Stimulated activated CD8-positive, alpha-beta memory T cell treated with anti-CD3 and anti-CD28 coated beads, Interleukin-4, amount 100 ng/mL, for 1 hour (primary cell): ENCODE measurements around the gene PPFIA4.

Experiments used
- DNase-seq, 2 donors: peaks; one replicate each; pipeline ENCODE4 v3.0.0-alpha.2; 2020; ENCODE audit warnings: low read depth in 2 of 2, low spot score in 1 of 2

The PPFIA4 gene

DNA sequence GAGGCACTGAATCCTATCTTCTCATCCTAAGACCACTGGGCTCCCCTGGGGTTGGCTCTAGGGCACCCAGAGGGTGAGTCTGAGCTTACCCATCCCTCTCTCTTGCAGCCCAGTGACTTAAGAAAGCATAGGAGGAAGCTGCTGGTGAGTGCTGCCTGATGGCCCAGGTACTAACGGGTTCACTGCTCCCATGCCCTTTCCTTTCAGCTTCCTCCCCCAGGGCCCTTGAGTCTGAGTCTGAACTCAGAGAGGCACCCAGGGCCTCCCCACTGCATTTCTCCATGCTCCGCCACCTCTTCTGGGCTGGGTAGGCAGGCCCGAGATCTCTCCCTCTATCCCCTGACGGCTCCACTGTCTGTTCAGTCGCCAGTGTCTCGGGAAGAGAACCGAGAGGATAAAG lies 29.7 kb downstream of the PPFIA4 start:
- DNase-seq: no peak

GRCh38 chr1:203056516-203056915 lies 30.2 kb downstream of the PPFIA4 start:
- no peak for DNase-seq

DNA sequence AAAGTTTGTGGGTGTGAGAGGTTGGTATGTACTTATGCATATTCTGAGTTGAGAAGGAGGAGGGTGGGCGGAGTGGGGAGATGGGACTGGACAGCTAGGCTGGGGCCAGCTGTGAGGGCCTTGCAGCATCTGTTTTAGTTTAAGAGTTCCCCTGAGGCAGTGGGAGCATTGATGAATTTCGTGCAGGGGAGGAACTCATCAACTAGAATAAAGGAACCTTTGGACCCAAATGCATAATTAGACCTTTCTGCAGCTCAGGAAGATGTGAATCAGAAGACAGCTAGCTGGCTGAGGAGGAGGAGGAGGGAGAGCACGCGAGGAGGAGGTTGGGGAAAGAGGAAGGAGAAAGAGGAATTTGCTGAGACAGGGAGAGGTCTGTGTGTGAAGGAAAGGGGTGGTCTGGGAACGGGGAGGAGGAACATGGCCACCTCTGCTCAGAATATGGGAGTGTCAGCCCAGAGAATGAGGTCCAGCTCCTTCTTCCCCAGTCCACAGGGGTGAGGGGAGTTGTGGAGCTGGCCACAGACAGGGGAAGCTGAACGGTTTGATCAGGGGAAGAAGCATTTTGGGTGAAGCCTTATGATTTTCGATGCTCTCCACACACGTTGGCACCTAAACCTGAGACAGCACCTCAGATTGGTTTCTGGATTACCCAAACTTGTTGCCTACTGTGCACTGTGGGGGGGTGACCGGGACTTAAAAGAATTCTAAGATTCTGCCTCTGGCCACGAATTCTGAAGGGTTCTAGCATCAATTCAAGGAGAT lies 31.8 kb downstream of the PPFIA4 start:
- DNase-seq: no peak

DNA sequence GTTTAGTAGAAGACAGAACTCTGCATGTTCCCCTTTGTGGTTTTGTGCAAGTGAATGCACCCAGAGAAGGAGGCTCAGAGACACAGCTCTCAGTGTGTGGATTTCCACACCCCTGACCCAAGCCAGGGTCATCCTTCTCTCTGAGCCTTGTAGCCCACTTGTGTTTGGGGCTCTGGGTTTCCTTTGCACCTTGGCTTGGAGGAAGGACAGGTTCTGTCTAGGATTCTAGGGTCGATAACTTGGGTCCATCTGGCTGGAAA lies 32.3 kb downstream of the PPFIA4 start:
- DNase-seq: no peak

DNA sequence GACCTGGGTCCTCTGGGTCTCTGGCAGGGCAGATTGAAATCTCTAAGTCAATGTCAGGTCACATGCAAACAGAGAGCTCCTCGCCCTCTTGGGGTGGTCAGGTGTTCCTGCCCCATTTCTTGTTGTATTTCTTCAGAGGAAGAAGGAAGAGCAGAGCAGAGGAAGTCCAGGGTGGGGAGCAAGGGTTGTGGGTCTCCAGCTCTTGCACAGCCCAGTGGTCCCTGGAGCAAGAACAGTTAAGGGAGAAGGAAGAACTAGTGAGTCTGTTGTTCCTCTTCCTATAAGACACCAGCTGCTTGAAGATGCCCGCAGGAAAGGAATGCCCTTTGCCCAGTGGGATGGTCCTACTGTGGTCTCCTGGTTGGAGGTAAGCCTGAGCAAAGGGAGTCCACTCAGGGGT lies 33.2 kb downstream of the PPFIA4 start:
- no peak for DNase-seq

DNA sequence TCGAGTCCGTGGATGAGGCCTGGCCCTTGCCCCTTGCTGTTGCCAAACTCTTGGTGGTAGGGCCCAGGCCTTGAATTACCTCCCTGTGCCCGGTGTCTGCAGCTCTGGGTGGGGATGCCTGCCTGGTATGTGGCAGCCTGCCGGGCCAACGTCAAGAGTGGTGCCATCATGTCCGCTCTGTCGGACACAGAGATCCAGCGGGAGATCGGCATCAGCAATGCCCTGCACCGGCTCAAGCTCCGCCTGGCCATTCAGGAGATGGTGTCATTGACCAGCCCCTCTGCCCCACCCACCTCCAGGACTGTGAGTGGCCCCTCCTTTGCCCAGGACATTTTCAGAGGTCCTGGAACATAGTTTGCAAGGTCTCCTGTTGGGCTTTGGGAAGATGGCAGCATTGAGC lies 33.8 kb downstream of the PPFIA4 start:
- DNase-seq: no peak

GRCh38 chr1:203063287-203063686 lies 37.0 kb downstream of the PPFIA4 start:
- no peak for DNase-seq

DNA sequence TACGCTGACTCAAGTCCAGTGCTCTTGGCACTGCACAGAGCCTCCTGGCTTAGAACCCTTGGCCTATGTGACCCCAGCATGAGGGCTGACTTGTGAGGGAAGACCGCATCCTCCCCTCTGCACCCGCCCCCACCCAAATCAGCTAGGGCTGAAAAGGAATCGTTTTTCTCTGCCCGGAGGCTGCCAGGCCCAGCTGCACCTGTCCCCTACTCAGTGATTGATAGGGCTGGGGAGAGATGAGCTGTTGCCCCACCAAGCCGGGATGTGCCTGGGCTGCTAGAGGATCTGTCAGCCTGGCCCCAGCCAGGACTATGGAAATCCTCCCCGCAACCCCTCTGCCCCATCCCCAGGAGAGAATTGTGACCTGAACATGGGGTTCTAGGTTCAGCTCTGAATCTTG lies 38.9 kb downstream of the PPFIA4 start:
- no peak for DNase-seq

DNA sequence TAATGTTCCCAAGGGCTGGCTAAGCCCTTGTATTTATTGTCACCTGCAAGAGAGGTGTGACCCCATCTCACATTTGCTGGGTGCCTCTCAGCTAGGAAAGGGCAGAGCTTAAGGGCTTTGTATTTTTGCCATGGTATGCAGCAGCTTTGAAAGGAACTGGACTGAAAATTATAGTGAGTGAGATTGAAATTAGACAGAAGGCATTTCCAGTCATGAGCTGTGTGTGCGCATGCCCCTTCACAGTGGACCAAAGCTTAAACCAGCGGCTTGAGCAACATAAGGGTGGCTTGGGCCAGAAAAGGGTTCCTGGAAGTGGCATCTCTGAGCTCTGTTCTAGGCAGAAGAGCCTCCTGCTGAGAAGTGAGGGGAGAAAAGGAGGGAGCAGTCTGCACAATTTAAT lies 39.7 kb downstream of the PPFIA4 start:
- DNase-seq: no peak

DNA sequence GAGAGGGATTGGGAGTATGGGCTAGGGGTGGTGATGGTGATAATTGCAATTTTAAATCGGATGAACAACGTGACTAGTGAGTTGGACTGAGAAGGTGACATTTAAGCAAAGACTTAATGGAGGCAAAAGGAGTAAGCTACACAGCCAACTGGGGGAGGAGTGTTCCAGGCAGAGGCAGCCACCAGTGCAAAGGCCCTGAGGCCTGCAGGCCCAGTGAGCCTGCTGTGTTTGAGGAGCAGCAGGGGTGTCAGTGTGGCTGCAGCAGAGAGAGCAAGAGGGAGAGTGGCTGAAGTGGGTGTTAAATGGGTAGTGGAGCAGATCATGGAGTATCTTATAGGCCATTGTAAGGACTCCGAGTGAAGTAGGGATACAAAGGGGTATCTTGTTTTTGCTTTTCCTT lies 40.7 kb downstream of the PPFIA4 start:
- DNase-seq: no peak

DNA sequence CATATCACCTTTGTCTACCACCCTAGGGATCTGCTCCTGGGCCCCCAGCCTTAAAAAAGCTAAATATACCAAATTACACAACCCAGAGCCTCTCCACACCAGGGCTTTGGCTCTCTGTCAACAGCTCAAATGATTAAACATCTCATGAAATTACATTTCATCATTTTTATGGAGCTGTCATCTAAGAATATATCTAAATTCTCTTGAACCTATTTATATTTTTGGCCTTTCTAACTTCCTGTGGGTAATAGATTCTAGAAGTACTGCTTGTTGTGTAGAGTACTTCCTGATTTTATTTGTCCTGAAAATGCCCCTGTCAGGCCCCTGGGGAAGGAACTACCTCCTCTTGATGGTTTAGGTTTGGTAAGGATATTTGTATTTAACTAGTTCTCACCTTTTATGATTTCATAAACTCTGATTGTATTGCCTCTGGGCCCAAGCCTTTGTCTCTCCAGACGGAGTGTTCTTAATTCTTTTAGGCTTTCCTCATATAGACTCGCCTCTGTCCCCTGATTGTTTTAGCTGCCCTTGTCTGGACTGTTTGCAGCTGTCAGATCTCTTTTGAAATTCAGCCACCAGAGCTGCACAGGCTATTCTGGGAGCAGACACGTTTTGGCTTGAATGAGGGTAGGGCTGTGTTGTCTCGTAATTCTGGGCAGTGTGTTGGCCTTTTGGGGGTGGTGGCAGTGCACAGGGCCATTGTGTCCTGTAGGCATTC lies 42.9 kb downstream of the PPFIA4 start:
- DNase-seq: no peak

- no peak for DNase-seq
Observed at GRCh38 chr1:203072002-203072602, 45.8 kb downstream of the PPFIA4 start.

- DNase-seq: no peak
Observed at GRCh38 chr1:203072911-203073310, 46.6 kb downstream of the PPFIA4 start.

- DNase-seq: no peak
Observed at GRCh38 chr1:203073469-203073868, 47.2 kb downstream of the PPFIA4 start.

- no peak for DNase-seq
Observed at GRCh38 chr1:203074610-203075009, 48.3 kb downstream of the PPFIA4 start.

- no peak for DNase-seq
Observed at GRCh38 chr1:203075236-203076030, 49.1 kb downstream of the PPFIA4 start.

- DNase-seq: no peak
Observed at GRCh38 chr1:203076031-203076511, 49.8 kb downstream of the PPFIA4 start.

DNA sequence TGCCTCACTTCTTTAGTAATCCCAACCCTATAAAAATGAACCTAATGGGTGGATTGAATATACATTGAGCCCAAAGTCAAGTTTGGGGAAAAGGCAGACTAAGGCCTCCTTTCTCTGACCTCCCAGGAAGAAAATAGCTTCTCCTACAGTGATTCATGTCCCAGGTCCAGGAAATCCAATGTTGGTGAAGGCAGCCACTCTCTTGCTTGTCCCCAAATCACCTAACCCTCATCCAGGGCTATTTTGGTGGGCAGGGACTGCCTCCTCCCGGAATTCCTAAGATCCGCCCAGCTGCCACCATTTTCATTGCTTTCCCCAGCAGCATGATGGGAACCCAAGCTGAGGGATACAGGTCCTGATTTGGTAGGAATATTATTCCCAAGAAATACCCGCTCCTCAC lies 51.1 kb downstream of the PPFIA4 start:
- DNase-seq: no peak

DNA sequence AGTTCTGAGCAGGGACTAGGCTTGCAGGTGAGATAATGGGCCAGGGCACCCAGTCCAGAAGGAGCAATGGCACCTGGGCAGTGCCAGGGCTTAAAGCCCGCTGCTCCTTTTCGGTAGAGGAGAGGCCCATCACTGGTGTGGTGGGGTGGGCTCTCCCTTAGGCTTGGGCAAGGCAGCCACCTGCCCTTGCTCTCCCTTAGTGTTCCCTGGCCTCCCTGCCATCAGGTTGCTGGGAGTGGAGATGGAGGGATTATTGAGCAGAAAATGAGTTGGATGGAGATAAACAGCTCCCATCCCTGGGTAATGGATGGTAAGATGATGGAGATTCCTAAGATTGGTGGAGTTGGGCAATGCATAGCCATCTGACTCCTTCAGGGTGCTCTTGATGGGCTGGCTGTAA lies 51.7 kb downstream of the PPFIA4 start:
- no peak for DNase-seq

DNA sequence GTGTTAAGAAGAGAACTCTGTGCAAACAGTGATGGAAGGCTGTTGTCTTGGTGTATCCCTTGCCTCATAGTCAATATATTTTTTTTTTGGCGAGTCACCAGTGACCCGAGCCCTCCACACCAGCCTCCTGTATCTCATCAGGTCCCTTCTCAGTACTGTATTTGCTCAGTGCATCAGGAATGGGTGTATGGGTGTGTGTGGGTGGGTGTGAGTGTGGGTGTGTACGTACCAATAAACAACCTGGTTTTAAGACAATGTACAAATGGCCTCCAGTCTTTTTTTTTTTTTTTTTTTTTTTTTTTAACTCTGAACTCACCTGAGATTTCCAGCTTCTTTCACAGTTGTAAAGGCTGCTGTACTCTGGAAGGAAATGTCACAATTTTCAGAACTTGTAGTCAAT lies 52.2 kb downstream of the PPFIA4 start:
- no peak for DNase-seq

DNA sequence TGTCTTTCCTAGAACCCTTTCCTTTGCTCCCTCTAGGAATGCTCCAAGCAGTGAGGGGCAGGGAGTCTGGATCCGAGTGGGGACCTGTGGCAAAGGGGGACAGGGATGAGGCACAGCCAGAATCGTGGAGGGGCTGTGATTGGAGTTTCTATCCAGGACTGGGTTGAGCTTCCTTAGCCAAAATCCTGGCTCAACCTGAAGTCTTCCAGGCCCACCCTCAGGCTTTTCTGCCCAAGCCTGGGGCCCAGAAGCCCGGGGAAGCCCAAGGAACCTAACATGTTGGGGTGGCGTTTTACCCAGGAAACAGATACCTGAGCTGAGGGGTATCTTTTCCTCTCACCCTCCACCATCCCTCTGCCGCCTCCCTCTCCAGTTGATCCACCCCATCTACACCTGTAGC lies 54.2 kb downstream of the PPFIA4 start:
- no peak for DNase-seq
